ENCODE measurements around the gene HDGFL3. TPM values are rescaled to one million over a fixed set of nuclear protein-coding genes. Genes with fewer than 3 reads are reported as not detected.

The HDGFL3 gene
- total and polyA plus RNA-seq, 9 of the 15 experiments (the other 6 are each of a cell fraction or from before 2014, with no cell fraction given): 6.7 to 42.0 (median 31.4) TPM

DNA sequence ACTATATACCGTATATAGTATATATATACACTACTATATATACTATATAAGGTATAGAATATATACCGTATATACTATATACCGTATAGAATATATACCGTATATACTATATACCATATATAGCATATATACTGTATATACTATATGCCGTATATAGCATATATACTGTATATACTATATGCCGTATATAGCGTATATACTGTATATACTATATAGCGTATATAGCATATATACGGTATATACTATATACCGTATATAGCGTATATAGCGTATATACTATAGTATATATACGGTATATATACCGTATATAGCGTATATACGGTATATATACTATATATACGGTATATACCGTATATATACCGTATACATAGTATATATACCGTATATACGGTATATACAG is 22.6 kb upstream of the HDGFL3 start:
- H3K27ac ChIP-seq (ENCODE audit: extremely low read depth, low read depth, low read length): no peak overlapping the region
- H3K27me3 ChIP-seq (ENCODE audit: control insufficient read depth in 2 of 2, insufficient read depth in 2 of 2, low read length in 2 of 2): peaks cover 0 to 3% of the 10 kb centered on the region in 2 experiments; a peak in 1 of 5 replicates
- WGBS (ENCODE audit: insufficient coverage, low coverage, missing lambda C conversion rate): 36% methylated on average over 21 of the region's 21 CpGs
- no peak overlapping the region for H3K4me3 ChIP-seq
- in situ Hi-C loops (cut with MboI) (no loop called here), intact Hi-C loops (cut with micrococcal nuclease) (no loop called here)
- ChIA-PET POLR2A (no interaction called here), CTCF (ENCODE audit: low intra/inter-chr PET ratio) (no interaction called here)
- H2AFZ ChIP-seq (ENCODE audit: low read depth, low read length): no peak overlapping the region
- H3K9me3 ChIP-seq (replicated peaks; ENCODE audit: control insufficient read depth, insufficient read depth, low read depth, low read length): peaks cover 2% of the 10 kb centered on the region
- H4K20me1 ChIP-seq (replicated peaks; ENCODE audit: control insufficient read depth, insufficient read depth, low read length): no peaks in the 10 kb centered on the region
- H3K36me3 ChIP-seq (ENCODE audit: control insufficient read depth, insufficient read depth, low read length): no peaks in the 10 kb centered on the region
- H3K9me1 ChIP-seq (ENCODE audit: control insufficient read depth, insufficient read depth, low read length): no peaks in the 10 kb centered on the region
- H3K79me2 ChIP-seq (ENCODE audit: control insufficient read depth, insufficient read depth, low read length): no peaks in the 10 kb centered on the region
- DNase-seq (ENCODE audit: extremely low read depth in 1 of 4, low spot score in 3 of 4) (no peak), ATAC-seq (no peak), FAIRE-seq (no peak)
- TF ChIP-seq KHSRP (IDR thresholded peaks at IDR 0.05): no peak
- TF ChIP-seq ZNF707 (CRISPR knock-in tag; conservative IDR thresholded peaks at IDR 0.05): peak; percentile 42; the same call in 1 of the 2 replicates
- no peak for TF ChIP-seq SP2 (IDR thresholded peaks at IDR 0.05; ENCODE audit: extremely low read depth, low read depth, low read length, poor library complexity, severe bottlenecking)
- TF ChIP-seq NFIX (CRISPR knock-in tag; IDR thresholded peaks at IDR 0.05; ENCODE audit: low read depth): peak; percentile 57
- TF ChIP-seq EGR1 (conservative IDR thresholded peaks at IDR 0.05): no peak
- TF ChIP-seq KDM2B (CRISPR knock-in tag; IDR thresholded peaks at IDR 0.05): no peak
- peak in 1 of 2 experiments; percentile 82 for TF ChIP-seq NCOA2 (IDR thresholded peaks at IDR 0.05; ENCODE audit: partially characterized antibody in 2 of 2)
- TF ChIP-seq, protein P1, sequence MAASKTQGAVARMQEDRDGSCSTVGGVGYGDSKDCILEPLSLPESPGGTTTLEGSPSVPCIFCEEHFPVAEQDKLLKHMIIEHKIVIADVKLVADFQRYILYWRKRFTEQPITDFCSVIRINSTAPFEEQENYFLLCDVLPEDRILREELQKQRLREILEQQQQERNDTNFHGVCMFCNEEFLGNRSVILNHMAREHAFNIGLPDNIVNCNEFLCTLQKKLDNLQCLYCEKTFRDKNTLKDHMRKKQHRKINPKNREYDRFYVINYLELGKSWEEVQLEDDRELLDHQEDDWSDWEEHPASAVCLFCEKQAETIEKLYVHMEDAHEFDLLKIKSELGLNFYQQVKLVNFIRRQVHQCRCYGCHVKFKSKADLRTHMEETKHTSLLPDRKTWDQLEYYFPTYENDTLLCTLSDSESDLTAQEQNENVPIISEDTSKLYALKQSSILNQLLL (CRISPR knock-in tag; IDR thresholded peaks at IDR 0.05; ENCODE audit: borderline replicate concordance): peak; percentile 87; the same call in 1 of the 2 replicates
- TF ChIP-seq E2F1 (CRISPR knock-in tag; IDR thresholded peaks at IDR 0.05): no peak
- no peak for TF ChIP-seq GTF2E2 (tag; IDR thresholded peaks at IDR 0.05)
- TF ChIP-seq, protein P2, sequence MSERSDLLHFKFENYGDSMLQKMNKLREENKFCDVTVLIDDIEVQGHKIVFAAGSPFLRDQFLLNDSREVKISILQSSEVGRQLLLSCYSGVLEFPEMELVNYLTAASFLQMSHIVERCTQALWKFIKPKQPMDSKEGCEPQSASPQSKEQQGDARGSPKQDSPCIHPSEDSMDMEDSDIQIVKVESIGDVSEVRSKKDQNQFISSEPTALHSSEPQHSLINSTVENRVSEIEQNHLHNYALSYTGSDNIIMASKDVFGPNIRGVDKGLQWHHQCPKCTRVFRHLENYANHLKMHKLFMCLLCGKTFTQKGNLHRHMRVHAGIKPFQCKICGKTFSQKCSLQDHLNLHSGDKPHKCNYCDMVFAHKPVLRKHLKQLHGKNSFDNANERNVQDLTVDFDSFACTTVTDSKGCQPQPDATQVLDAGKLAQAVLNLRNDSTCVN (CRISPR knock-in tag; IDR thresholded peaks at IDR 0.05): no peak
- no peak for TF ChIP-seq CBX5 (IDR thresholded peaks at IDR 0.05; ENCODE audit: borderline replicate concordance, low read depth)
- no peak for TF ChIP-seq KLF10 (CRISPR knock-in tag; IDR thresholded peaks at IDR 0.05)
- no peak for TF ChIP-seq VEZF1 (CRISPR knock-in tag; IDR thresholded peaks at IDR 0.05)
- H3K9ac ChIP-seq (ENCODE audit: insufficient read depth in 1 of 2, low read depth in 2 of 2, low read length in 2 of 2): no peak overlapping the region
- no peak overlapping the region for H3K4me2 ChIP-seq (ENCODE audit: insufficient read depth, low read length)
- no TSS peak for BruUV-seq (replicated peaks)
- H3K4me1 ChIP-seq (replicated peaks in 1 of 2; ENCODE audit: control insufficient read depth in 2 of 2, insufficient read depth in 2 of 2, low read length in 2 of 2): no peaks in the 10 kb centered on the region
